Measurements from ENCODE around the gene ZBED1. TPM values are rescaled to one million over a fixed set of nuclear protein-coding genes. Genes with fewer than 3 reads are reported as not detected.

Gene ZBED1
- total and polyA plus RNA-seq, 2 experiments from 2014 or later, result 16.1 to 43.8 TPM

GRCh38 chrX:2442694-2443093 is 58.1 kb downstream of the ZBED1 start (continued):
- no peak for TF ChIP-seq ZNF462 (CRISPR knock-in tag; IDR thresholded peaks at IDR 0.05)
- no peak for TF ChIP-seq CTCF (conservative IDR thresholded peaks at IDR 0.05; ENCODE audit: low read depth in 2 of 2)
- TF ChIP-seq JUNB (IDR thresholded peaks at IDR 0.05; ENCODE audit: unreplicated experiment), result no peak
- TF ChIP-seq ZNF114 (CRISPR knock-in tag; IDR thresholded peaks at IDR 0.05), result no peak
- TF ChIP-seq EZH2phosphoT487 (IDR thresholded peaks at IDR 0.05; ENCODE audit: unreplicated experiment), result no peak

- Histone ChIP-seq H3K27me3 (ENCODE audit: insufficient read depth) (no peaks in the 10 kb centered on the region), H3K4me2 (no peak overlapping the region), H3K27ac (ENCODE audit: low read depth) (no peak overlapping the region), H3K36me3 (ENCODE audit: insufficient read depth) (0 out of 2 replicates have a peak, but pooled peaks cover 5% of the 10 kb centered on the region), H4K20me1 (replicated peaks; ENCODE audit: insufficient read depth) (no peaks in the 10 kb centered on the region; the same call in 1 of the 2 replicates), H2AFZ (no peak overlapping the region), H3K4me1 (ENCODE audit: insufficient read depth) (no peaks in the 10 kb centered on the region), H3K79me2 (replicated peaks; ENCODE audit: insufficient read depth) (peaks cover 44% of the 10 kb centered on the region), H3K4me3 (no peak overlapping the region), H3F3A (replicated peaks; ENCODE audit: low read depth) (no peaks in the 10 kb centered on the region), H3K9me2 (ENCODE audit: insufficient read depth) (no peaks in the 10 kb centered on the region)
- Mint-ChIP-seq H3K4me1 (no peaks in the 10 kb centered on the region), H3K27me3 (ENCODE audit: insufficient read depth, low read depth, poor library complexity) (no peaks in the 10 kb centered on the region), H3K4me3 (no peak overlapping the region), H3K36me3 (ENCODE audit: low read depth) (peaks cover 65% of the 10 kb centered on the region), H3K9me3 (peaks cover 44% of the 10 kb centered on the region), H3K27ac (no peak overlapping the region)
- DNase-seq (ENCODE audit: low spot score) (no peak), ATAC-seq (no peak)
- TF ChIP-seq CTCF (conservative IDR thresholded peaks at IDR 0.05; ENCODE audit: low read depth in 2 of 2), result no peak
- TF ChIP-seq ZNF462 (CRISPR knock-in tag; IDR thresholded peaks at IDR 0.05), result no peak
Observed at GRCh38 chrX:2441466-2441865, 59.3 kb downstream of the ZBED1 start.

All from GM23338 (cell line).